ENCODE data around the gene PKIG. TPM values are rescaled to one million over a fixed set of nuclear protein-coding genes. Genes with fewer than 3 reads are reported as not detected.

Gene PKIG
- total and polyA plus RNA-seq, 9 donors = 40.5 to 53.3 (median 45.4) TPM

DNA sequence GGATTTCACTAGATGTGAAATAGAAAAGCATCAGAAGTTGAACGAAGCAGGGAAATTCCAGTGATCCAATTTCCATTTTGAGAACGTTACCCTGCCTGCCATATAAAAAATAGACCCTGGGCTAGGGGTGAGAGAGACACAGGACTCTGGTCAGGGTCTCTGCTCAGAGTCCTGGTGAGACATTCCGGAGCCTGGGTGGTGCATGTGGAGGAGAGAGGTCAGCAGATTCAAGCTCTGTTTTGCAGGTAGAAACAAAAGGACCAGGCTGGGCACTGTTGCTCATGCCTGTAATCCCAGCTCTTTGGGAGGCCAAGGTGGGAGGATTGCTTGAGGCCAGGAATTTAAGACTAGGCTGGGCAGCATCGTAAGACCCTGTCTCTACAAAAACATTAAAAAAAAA lies 17.9 kb downstream of the PKIG start:
- H3K27ac ChIP-seq (ENCODE audit: low read length) = peak overlapping the region; percentile 91
- WGBS (ENCODE audit: insufficient coverage) = 75% methylated on average over 3 of the region's 4 CpGs
- no peak overlapping the region for H3K4me3 ChIP-seq (ENCODE audit: low read length)
- H3K9me3 ChIP-seq (replicated peaks; ENCODE audit: control insufficient read depth, low read depth, low read length) = no peaks in the 10 kb centered on the region
- H3K27me3 ChIP-seq (ENCODE audit: control insufficient read depth, insufficient read depth, low read length) = no peaks in the 10 kb centered on the region
- peaks cover 40% of the 10 kb centered on the region for H3K4me1 ChIP-seq (ENCODE audit: control insufficient read depth, insufficient read depth, low read length)
- no peak for DNase-seq
- H3K36me3 ChIP-seq (ENCODE audit: control insufficient read depth, insufficient read depth, low read length) = peaks cover 2% of the 10 kb centered on the region

DNA sequence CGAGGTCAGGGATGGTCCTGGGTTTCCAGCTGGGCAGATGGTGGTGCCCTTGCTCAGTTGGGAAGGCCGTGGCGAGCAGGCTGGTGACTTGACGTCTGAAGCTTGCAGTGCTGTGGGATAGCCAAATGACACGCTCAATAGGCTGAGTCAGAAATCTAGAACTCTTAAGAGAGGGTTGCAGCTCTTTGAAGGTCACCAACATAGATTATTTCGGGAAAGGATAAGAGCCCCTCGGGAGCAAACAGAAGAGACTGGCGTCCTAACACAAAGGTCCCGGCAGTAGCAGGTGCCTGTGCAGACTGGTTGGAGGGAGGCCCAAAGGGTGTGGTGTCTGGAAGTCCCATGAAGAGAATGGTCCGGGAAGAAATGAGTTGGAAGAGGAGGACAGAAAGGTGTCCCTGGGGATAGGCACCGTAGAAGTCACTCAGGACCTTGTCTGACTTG lies 18.4 kb downstream of the PKIG start:
- H3K36me3 ChIP-seq (ENCODE audit: control insufficient read depth, insufficient read depth, low read length) = peaks cover 2% of the 10 kb centered on the region
- H3K27me3 ChIP-seq (ENCODE audit: control insufficient read depth, insufficient read depth, low read length) = no peaks in the 10 kb centered on the region
- H3K4me3 ChIP-seq (ENCODE audit: low read length) = no peak overlapping the region
- peak overlapping the region; percentile 91 for H3K27ac ChIP-seq (ENCODE audit: low read length)
- WGBS (ENCODE audit: insufficient coverage) = 57% methylated on average over 8 of the region's 11 CpGs
- DNase-seq = peak; percentile 53
- peaks cover 40% of the 10 kb centered on the region for H3K4me1 ChIP-seq (ENCODE audit: control insufficient read depth, insufficient read depth, low read length)
- no peaks in the 10 kb centered on the region for H3K9me3 ChIP-seq (replicated peaks; ENCODE audit: control insufficient read depth, low read depth, low read length)

DNA sequence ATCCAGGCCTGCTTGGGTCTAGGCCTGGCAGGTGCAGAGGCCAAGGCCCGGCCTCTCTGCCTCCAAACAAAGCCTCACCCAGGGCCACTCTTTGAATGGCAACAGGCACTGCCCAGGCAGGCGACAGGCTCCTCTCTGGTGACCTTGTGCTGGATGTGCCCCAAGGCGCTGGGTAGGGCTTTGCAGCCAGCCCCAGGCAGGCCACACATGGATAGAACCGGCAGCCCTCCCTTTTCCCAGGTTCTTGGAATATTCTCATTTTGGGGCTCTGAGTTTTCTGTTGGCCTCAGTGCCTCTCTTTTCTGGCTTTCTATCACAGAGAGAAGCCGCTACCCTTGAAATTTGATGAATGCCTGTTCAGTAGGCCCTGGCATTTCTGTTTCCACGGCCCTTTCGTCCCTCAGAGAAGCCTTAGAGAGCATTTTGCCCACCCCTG lies 18.9 kb downstream of the PKIG start:
- Histone ChIP-seq H3K9me3 (replicated peaks; ENCODE audit: control insufficient read depth, low read depth, low read length) (no peaks in the 10 kb centered on the region), H3K27ac (ENCODE audit: low read length) (peak overlapping the region; percentile 91), H3K27me3 (ENCODE audit: control insufficient read depth, insufficient read depth, low read length) (no peaks in the 10 kb centered on the region), H3K36me3 (ENCODE audit: control insufficient read depth, insufficient read depth, low read length) (peaks cover 2% of the 10 kb centered on the region), H3K4me3 (ENCODE audit: low read length) (no peak overlapping the region), H3K4me1 (ENCODE audit: control insufficient read depth, insufficient read depth, low read length) (peaks cover 40% of the 10 kb centered on the region)
- DNase-seq = peak; percentile 77
- 10% methylated on average over 5 of the region's 7 CpGs for WGBS (ENCODE audit: insufficient coverage)

DNA sequence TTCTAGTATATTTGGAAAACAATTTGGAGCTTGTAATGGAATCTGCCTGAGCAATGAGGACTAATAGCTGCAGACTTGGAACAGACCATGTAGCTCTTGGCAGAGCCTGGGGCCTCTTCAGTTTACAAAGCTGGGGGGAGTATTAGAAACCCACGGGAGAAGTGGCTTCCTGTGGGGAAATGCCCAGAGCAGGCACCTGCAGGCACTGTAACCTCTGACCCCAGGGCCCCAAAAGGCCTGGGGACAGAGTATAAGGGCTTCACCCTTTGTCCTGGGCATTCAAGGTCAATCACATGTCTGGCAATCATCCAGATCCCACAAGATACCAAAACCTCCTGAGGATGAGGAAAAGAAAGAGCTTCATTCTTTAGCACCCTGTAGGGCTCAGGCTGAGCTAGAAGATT lies 19.4 kb downstream of the PKIG start:
- H3K27ac ChIP-seq (ENCODE audit: low read length) = peak overlapping the region; percentile 91
- peak; percentile 97 for DNase-seq
- no peaks in the 10 kb centered on the region for H3K27me3 ChIP-seq (ENCODE audit: control insufficient read depth, insufficient read depth, low read length)
- peaks cover 40% of the 10 kb centered on the region for H3K4me1 ChIP-seq (ENCODE audit: control insufficient read depth, insufficient read depth, low read length)
- H3K36me3 ChIP-seq (ENCODE audit: control insufficient read depth, insufficient read depth, low read length) = no peaks in the 10 kb centered on the region
- H3K4me3 ChIP-seq (ENCODE audit: low read length) = no peak overlapping the region
- H3K9me3 ChIP-seq (replicated peaks; ENCODE audit: control insufficient read depth, low read depth, low read length) = no peaks in the 10 kb centered on the region
- 0% methylated on average over 1 of the region's 1 CpG for WGBS (ENCODE audit: insufficient coverage)

DNA sequence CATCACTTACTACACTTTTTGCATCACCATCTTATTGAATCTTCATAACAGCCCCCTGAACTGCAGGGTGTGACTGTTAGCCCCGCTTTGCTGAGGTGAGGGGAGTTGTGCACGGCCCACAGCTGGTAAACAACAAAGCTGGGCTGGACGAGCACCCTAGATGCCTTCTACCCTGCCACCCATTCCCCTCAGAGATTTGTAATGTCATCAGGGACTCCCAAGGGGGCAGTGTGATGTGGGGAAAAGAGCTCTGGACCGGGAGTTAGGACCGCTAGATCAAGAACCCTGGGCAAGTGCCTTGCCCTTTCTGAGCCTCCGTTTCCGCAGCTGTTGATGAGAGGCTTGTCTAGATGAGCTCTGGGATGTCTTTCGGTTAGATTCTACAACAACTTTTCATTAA lies 20.9 kb downstream of the PKIG start:
- Histone ChIP-seq H3K27ac (ENCODE audit: low read length) (no peak overlapping the region), H3K4me3 (ENCODE audit: low read length) (no peak overlapping the region), H3K4me1 (ENCODE audit: control insufficient read depth, insufficient read depth, low read length) (peaks cover 33% of the 10 kb centered on the region), H3K27me3 (ENCODE audit: control insufficient read depth, insufficient read depth, low read length) (no peaks in the 10 kb centered on the region), H3K9me3 (replicated peaks; ENCODE audit: control insufficient read depth, low read depth, low read length) (no peaks in the 10 kb centered on the region), H3K36me3 (ENCODE audit: control insufficient read depth, insufficient read depth, low read length) (no peaks in the 10 kb centered on the region)
- no peak for DNase-seq
- WGBS (ENCODE audit: insufficient coverage) = 100% methylated on average over 1 of the region's 8 CpGs

DNA sequence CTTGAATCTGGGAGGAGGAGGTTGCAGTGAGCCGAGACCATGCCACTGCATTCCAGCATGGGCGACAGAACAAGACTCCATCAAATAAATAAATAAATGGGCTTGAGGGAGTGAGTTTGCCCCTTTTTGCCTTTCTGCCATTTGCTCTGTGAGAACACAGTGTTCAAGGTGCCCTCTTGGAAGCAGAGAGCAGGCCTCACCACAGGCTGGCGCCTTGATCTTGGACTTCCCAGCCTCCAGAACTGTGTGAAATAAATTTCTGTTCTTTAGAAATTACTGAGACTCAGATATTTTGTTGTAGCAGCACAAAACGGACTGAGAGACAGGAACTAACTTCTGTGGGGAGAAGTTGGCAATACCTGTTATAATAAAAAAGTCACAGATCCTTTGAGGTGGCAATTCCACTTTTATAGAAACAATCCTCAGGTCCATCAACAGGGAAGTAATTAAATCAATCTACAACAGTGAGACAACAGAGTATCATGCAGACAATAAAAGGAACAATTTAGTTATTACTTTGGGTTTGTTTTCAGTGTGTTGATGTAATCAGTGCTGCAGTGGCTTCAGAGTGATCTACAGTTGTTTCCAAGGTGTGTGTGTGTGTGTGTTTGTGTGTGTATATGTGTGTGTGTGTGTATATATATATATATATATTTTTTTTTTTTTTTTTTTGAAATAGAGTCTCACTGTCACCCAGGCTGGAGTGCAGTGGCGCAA lies 24.5 kb downstream of the PKIG start:
- Histone ChIP-seq H3K4me3 (ENCODE audit: low read length) (no peak overlapping the region), H3K27ac (ENCODE audit: low read length) (no peak overlapping the region), H3K4me1 (ENCODE audit: control insufficient read depth, insufficient read depth, low read length) (peaks cover 20% of the 10 kb centered on the region), H3K27me3 (ENCODE audit: control insufficient read depth, insufficient read depth, low read length) (no peaks in the 10 kb centered on the region), H3K9me3 (replicated peaks; ENCODE audit: control insufficient read depth, low read depth, low read length) (no peaks in the 10 kb centered on the region), H3K36me3 (ENCODE audit: control insufficient read depth, insufficient read depth, low read length) (no peaks in the 10 kb centered on the region)
- no peak for DNase-seq
- no CpG with 5 or more reads among the region's 5 CpGs for WGBS (ENCODE audit: insufficient coverage)

DNA sequence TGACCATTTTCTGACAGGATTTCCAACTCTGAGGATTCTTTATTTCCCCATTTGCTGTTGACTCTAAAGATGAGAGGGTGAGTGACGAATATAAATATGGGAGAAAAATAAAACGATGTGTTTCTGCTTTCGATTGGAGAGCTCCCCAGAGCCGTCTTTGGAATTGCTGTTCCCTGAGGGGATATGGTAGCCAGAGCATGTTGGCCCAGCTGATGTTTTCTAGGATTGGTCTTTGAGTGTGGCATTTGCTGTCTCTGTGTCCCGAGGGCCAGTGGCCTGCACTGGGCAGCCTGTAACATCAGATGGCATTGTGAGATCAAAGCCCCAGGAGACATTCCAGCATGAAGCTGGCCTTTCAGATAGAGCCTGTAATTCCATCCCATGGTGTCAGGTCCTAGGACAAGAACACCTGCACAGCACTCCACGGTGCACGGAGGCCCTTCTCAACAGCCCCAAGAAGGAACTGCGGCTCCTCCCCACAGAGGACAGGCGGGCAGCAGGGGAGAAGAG lies 26.7 kb downstream of the PKIG start:
- Histone ChIP-seq H3K4me3 (ENCODE audit: low read length) (no peak overlapping the region), H3K36me3 (ENCODE audit: control insufficient read depth, insufficient read depth, low read length) (peaks cover 10% of the 10 kb centered on the region), H3K4me1 (ENCODE audit: control insufficient read depth, insufficient read depth, low read length) (peaks cover 17% of the 10 kb centered on the region), H3K27me3 (ENCODE audit: control insufficient read depth, insufficient read depth, low read length) (no peaks in the 10 kb centered on the region), H3K9me3 (replicated peaks; ENCODE audit: control insufficient read depth, low read depth, low read length) (no peaks in the 10 kb centered on the region), H3K27ac (ENCODE audit: low read length) (peak overlapping the region; percentile 69)
- peak; percentile 37 for DNase-seq
- 64% methylated on average over 5 of the region's 9 CpGs for WGBS (ENCODE audit: insufficient coverage)

DNA sequence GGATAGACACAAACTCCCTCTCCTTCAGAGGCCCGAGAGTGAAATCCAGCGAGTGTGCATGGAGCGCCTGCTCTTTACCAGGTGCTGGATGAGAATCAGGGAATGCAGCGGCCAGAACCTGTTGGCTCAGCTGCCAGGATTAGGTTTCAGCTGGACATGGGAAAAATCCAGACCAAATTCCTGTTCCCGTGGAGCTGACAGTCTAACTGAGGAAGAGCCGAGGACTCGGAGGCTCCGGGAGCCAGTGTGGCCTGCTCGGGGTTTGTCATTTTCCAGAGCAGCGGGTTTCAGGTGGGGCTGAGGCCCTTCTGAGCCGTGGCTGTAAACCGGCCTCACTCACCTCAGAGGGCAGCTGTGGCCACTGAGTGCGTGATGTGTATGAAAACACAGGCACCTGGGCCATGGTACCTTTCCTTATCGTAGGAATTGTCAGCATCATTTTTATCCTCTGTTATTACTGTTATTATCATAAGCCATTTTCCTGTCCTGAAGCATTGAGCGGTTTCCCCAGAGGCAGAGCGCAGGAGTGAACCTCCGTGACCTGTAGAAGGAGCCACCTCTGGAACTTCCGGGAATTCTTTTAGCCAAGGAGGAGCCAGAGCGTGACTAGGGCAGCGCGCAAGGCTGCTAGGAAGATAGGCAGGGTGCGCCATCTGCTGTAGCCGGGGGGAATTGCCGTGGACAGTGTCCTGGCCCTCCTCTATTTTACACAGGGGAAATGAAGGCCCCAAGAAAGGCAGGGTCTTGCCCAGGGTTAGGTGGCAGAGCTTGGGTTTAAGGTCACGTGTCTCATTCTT lies 27.3 kb downstream of the PKIG start:
- Histone ChIP-seq H3K27me3 (ENCODE audit: control insufficient read depth, insufficient read depth, low read length) (no peaks in the 10 kb centered on the region), H3K9me3 (replicated peaks; ENCODE audit: control insufficient read depth, low read depth, low read length) (no peaks in the 10 kb centered on the region), H3K4me3 (ENCODE audit: low read length) (peak overlapping the region; percentile 6), H3K4me1 (ENCODE audit: control insufficient read depth, insufficient read depth, low read length) (peaks cover 19% of the 10 kb centered on the region), H3K27ac (ENCODE audit: low read length) (peak overlapping the region; percentile 69), H3K36me3 (ENCODE audit: control insufficient read depth, insufficient read depth, low read length) (peaks cover 15% of the 10 kb centered on the region)
- 29% methylated on average over 16 of the region's 25 CpGs for WGBS (ENCODE audit: insufficient coverage)
- DNase-seq = peak; percentile 93

DNA sequence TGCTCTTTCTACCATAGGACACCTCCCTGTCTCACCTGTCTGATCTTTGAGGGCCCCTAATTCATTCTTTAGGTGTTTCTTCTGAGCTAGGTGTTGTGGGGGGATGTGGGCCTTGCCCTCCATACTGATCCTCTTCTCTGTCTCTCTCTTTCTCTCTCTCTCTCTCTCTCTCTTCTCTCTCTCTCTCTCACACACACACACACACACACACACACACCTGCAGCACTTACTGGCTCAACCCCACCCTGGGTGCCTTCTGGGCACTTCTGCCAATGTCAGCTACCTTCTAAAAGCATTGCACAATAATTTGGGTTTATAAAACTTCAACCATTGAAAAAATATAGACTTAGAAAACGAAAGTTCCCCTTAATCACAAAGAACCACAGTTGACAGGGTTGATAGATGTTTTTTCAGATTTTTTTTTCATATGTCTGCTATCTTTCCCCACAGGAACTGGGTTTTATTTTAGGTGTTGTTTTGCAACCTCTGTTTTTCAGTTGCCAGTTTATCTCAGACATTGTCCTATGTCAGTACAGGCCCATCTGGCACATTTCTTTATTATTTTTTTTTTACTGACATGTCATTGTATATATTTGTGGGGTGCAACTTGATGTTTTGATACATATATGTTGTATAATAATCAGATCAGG lies 28.1 kb downstream of the PKIG start:
- WGBS (ENCODE audit: insufficient coverage) = no CpG with 5 or more reads among the region's 1 CpG
- no peak for DNase-seq
- Histone ChIP-seq H3K36me3 (ENCODE audit: control insufficient read depth, insufficient read depth, low read length) (peaks cover 21% of the 10 kb centered on the region), H3K4me1 (ENCODE audit: control insufficient read depth, insufficient read depth, low read length) (peaks cover 26% of the 10 kb centered on the region), H3K9me3 (replicated peaks; ENCODE audit: control insufficient read depth, low read depth, low read length) (no peaks in the 10 kb centered on the region), H3K27me3 (ENCODE audit: control insufficient read depth, insufficient read depth, low read length) (no peaks in the 10 kb centered on the region), H3K4me3 (ENCODE audit: low read length) (no peak overlapping the region), H3K27ac (ENCODE audit: low read length) (no peak overlapping the region)

DNA sequence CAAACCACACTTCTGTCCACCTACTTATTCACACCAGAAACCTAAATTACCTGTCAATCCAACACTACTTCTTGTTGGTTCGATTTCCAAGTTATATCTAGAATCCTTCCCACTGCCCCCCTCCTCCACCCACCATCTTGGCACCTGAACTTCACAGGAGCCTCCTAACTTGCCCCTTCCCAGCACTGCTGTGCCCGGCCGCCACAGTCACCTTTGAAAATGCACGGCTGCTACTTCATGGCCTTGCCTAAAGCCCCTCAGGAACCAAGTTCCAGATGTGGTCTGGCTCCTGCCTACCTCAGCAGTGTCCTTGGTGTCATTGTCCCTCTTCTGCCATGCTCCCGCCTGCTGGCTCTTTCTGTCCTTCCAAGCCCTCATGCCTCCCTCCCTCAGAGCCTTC lies 31.2 kb downstream of the PKIG start:
- Histone ChIP-seq H3K27me3 (ENCODE audit: control insufficient read depth, insufficient read depth, low read length) (no peaks in the 10 kb centered on the region), H3K4me1 (ENCODE audit: control insufficient read depth, insufficient read depth, low read length) (peaks cover 39% of the 10 kb centered on the region), H3K36me3 (ENCODE audit: control insufficient read depth, insufficient read depth, low read length) (peaks cover 50% of the 10 kb centered on the region), H3K4me3 (ENCODE audit: low read length) (no peak overlapping the region), H3K9me3 (replicated peaks; ENCODE audit: control insufficient read depth, low read depth, low read length) (no peaks in the 10 kb centered on the region), H3K27ac (ENCODE audit: low read length) (no peak overlapping the region)
- no peak for DNase-seq
- 93% methylated on average over 5 of the region's 5 CpGs for WGBS (ENCODE audit: insufficient coverage)

Data from muscle of leg (tissue), 11 donors.